GM23338 (cell line): ENCODE measurements around the gene MYO1D. TPM values are rescaled to one million over a fixed set of nuclear protein-coding genes. Genes with fewer than 3 reads are reported as not detected.

Experiments
- ATAC-seq: fragments of 200-7000 bp; cut with Tn5 transposase; 3 replicates; pipeline ENCODE4 v1.9.1; 2020
- DNase-seq: peaks from one replicate; pipeline ENCODE4 v3.0.0-alpha.2; 2015; ENCODE audit warnings: low spot score
- H2AFZ ChIP-seq: fragments of 200-600 bp; sonication (generic); 2 replicates; pipeline ENCODE4 v1.8.0; 2016; ENCODE audit warnings: antibody characterized with exemption, mild to moderate bottlenecking, moderate library complexity
- H3F3A ChIP-seq: fragments of 200-600 bp; sonication (generic); replicated peaks from 2 replicates; pipeline ENCODE4 v1.8.0; 2017; ENCODE audit warnings: antibody characterized with exemption, mixed run types, low read depth
- H3K27ac ChIP-seq: fragments of 200-600 bp; sonication (generic); 2 replicates; pipeline ENCODE4 v1.6.1; 2016; ENCODE audit warnings: low read depth
- H3K27me3 ChIP-seq: fragments of 200-600 bp; sonication (generic); 2 replicates; pipeline ENCODE4 v1.8.0; 2016; ENCODE audit warnings: mild to moderate bottlenecking, mixed run types, moderate library complexity; ENCODE audit not compliant: insufficient read depth
- H3K36me3 ChIP-seq: fragments of 200-600 bp; sonication (generic); 2 replicates; pipeline ENCODE4 v1.8.0; 2016; ENCODE audit warnings: mild to moderate bottlenecking; ENCODE audit not compliant: insufficient read depth
- H3K4me1 ChIP-seq: fragments of 200-600 bp; sonication (generic); 2 replicates; pipeline ENCODE4 v1.8.0; 2016; ENCODE audit warnings: mild to moderate bottlenecking, moderate library complexity; ENCODE audit not compliant: insufficient read depth
- H3K4me2 ChIP-seq: fragments of 200-600 bp; sonication (generic); 2 replicates; pipeline ENCODE4 v1.7.1; 2017; ENCODE audit warnings: mixed run types
- H3K4me3 ChIP-seq: fragments of 200-600 bp; sonication (generic); 2 replicates; pipeline ENCODE4 v1.6.1; 2016; ENCODE audit warnings: mixed run types
- H3K79me2 ChIP-seq: fragments of 200-600 bp; sonication (generic); replicated peaks from 2 replicates; pipeline ENCODE4 v1.8.0; 2017; ENCODE audit warnings: mild to moderate bottlenecking; ENCODE audit not compliant: insufficient read depth
- H3K9me2 ChIP-seq: fragments of 200-600 bp; sonication (generic); 2 replicates; pipeline ENCODE4 v1.8.0; 2017; ENCODE audit not compliant: insufficient read depth
- H4K20me1 ChIP-seq: fragments of 200-600 bp; sonication (generic); replicated peaks from 2 replicates; pipeline ENCODE4 v1.8.0; 2017; ENCODE audit warnings: mild to moderate bottlenecking; ENCODE audit not compliant: insufficient read depth
- H3K27ac Mint-ChIP-seq: 2 replicates; pipeline ENCODE4 v1.8.0; 2020; ENCODE audit warnings: inconsistent platforms, mild to moderate bottlenecking, moderate library complexity, mixed read lengths
- H3K27me3 Mint-ChIP-seq: 3 replicates; pipeline ENCODE4 v1.8.0; 2022; ENCODE audit warnings: low read depth, mild to moderate bottlenecking, moderate library complexity, mixed read lengths, inconsistent platforms; ENCODE audit not compliant: insufficient read depth, poor library complexity
- H3K36me3 Mint-ChIP-seq: 3 replicates; pipeline ENCODE4 v1.8.0; 2021; ENCODE audit warnings: low read depth, mild to moderate bottlenecking, inconsistent platforms, moderate library complexity, mixed read lengths
- H3K4me1 Mint-ChIP-seq: 3 replicates; pipeline ENCODE4 v1.8.0; 2020; ENCODE audit warnings: mild to moderate bottlenecking, inconsistent platforms, mixed read lengths
- H3K4me3 Mint-ChIP-seq: 3 replicates; pipeline ENCODE4 v1.8.0; 2021; ENCODE audit warnings: moderate library complexity, mild to moderate bottlenecking, inconsistent platforms, mixed read lengths
- H3K9me3 Mint-ChIP-seq: 3 replicates; pipeline ENCODE4 v1.8.0; 2020; ENCODE audit warnings: moderate library complexity, mild to moderate bottlenecking, inconsistent platforms, mixed read lengths
- CREB1 ChIP-seq: fragments of 250-450 bp; sonication (Bioruptor Pico); IDR thresholded peaks from 2 replicates; pipeline ENCODE4 v1.5.0; 2020; ENCODE audit warnings: low read depth, mild to moderate bottlenecking, moderate library complexity
- ETS1 ChIP-seq: IDR thresholded peaks from 2 replicates; pipeline ENCODE4 v1.6.1; 2016; ENCODE audit warnings: antibody characterized with exemption
- EZH2phosphoT487 ChIP-seq: fragments of 200-600 bp; sonication (generic); IDR thresholded peaks from one replicate; pipeline ENCODE4 v1.8.1; 2018; ENCODE audit warnings: antibody characterized with exemption; ENCODE audit not compliant: unreplicated experiment
- ZNF114 ChIP-seq: fragments of 250-450 bp; sonication (Bioruptor Pico); IDR thresholded peaks from 2 replicates; pipeline ENCODE4 v1.5.0; 2020; ENCODE audit warnings: mild to moderate bottlenecking, moderate library complexity
- ZNF331 ChIP-seq: fragments of 250-450 bp; sonication (Bioruptor Pico); IDR thresholded peaks from 2 replicates; pipeline ENCODE4 v1.5.0; 2020; ENCODE audit warnings: low read depth, mild to moderate bottlenecking, moderate library complexity
- ZNF462 ChIP-seq: fragments of 250-450 bp; sonication (Bioruptor Pico); IDR thresholded peaks from 2 replicates; pipeline ENCODE4 v1.5.0; 2020; ENCODE audit warnings: mild to moderate bottlenecking, moderate library complexity
- polyA plus RNA-seq: library from polyadenylated mRNA; unstranded; fragments of >200 nt; fragmentation: Nextera tagmentation; extraction: Ambion mirVana; gene quantifications from 2 replicates; pipeline ENCODE4 v1.2.1, GENCODE V29; 2016
- total RNA-seq: library from RNA; depleted of rRNA; stranded (reverse); fragments of >200 nt; shearing (Covaris generic); gene quantifications from 2 replicates; pipeline ENCODE4 v1.2.3, GENCODE V29; 2014

The MYO1D gene
- total and polyA plus RNA-seq, 2 experiments from 2014 or later, result 8.6 to 28.6 TPM

GRCh38 chr17:32446949-32447348, 430.0 kb downstream of the MYO1D start:
- Mint-ChIP-seq H3K4me3 (peak overlapping the region; percentile 91; the same call in 1 of the 3 replicates), H3K36me3 (peaks cover 62% of the 10 kb centered on the region), H3K27me3 (peaks cover 12% of the 10 kb centered on the region), H3K27ac (no peak overlapping the region; the same call in 1 of the 2 replicates), H3K4me1 (peaks cover 16% of the 10 kb centered on the region), H3K9me3 (peaks cover 9% of the 10 kb centered on the region)
- H3K9me2 ChIP-seq, result no peaks in the 10 kb centered on the region
- peaks cover 47% of the 10 kb centered on the region for H4K20me1 ChIP-seq
- DNase-seq (no peak), ATAC-seq (no peak)
- H3F3A ChIP-seq, result no peaks in the 10 kb centered on the region; the same call in 1 of the 2 replicates
- H3K4me3 ChIP-seq, result no peak overlapping the region
- H3K27me3 ChIP-seq, result peaks cover 8% of the 10 kb centered on the region
- peaks cover 76% of the 10 kb centered on the region for H3K79me2 ChIP-seq
- no peak overlapping the region for H3K4me2 ChIP-seq
- TF ChIP-seq CREB1 (no peak), ZNF114 (no peak), ZNF331 (no peak), EZH2phosphoT487 (no peak), ETS1 (no peak), ZNF462 (CRISPR knock-in tag) (no peak)
- H3K27ac ChIP-seq, result no peak overlapping the region; the same call in 1 of the 2 replicates
- H3K36me3 ChIP-seq, result peaks cover 44% of the 10 kb centered on the region
- H2AFZ ChIP-seq, result no peak overlapping the region
- H3K4me1 ChIP-seq, result peaks cover 12% of the 10 kb centered on the region
